T-helper 2 cell treated with Interferon-gamma antibody and Interleukin-4, amounts not matched to agents 100 ng/mL and 5 ng/mL, for 36 hours (primary cell): ENCODE measurements around the gene MRPS9. TPM values are rescaled to one million over a fixed set of nuclear protein-coding genes. Genes with fewer than 3 reads are reported as not detected.

ENCODE experiments used
- total RNA-seq: library from RNA; stranded (reverse); gene quantifications from 2 replicates; pipeline ENCODE4 v1.2.3, GENCODE V29; 2022

Gene MRPS9
- total RNA-seq, 1 donor from 2014 or later = 24.1 TPM

Other genes with a start within 250 kb of the MRPS9 start
- not detected in 2 replicates for gene POU3F3, start 184.0 kb upstream of the MRPS9 start, total RNA-seq
- gene GPR45, start 203.7 kb downstream of the MRPS9 start, total RNA-seq = not detected in 2 replicates